C4-2B (cell line): Measurements from ENCODE around the gene TAGLN.

Experiments used
- CTCF ChIP-seq: fragments of 450-650 bp; conservative IDR thresholded peaks from 2 replicates; pipeline ENCODE4 v1.5.1; 2017; ENCODE audit warnings: mild to moderate bottlenecking
- ZFX ChIP-seq: fragments of 450-650 bp; IDR thresholded peaks from 2 replicates; pipeline ENCODE4 v1.6.1; 2017

GRCh38 chr11:117205211-117205818 is 6.1 kb downstream of the TAGLN start:
- TF ChIP-seq CTCF (no peak), ZFX (no peak)
